ENCODE data around the gene PNPO.

Gene PNPO

GRCh38 chr17:47941246-47942095, at the start of gene PNPO:
TSS of gene PNPO (plus strand) at chr17:47941571. CDS start at chr17:47941676, 105 bp downstream.
- DNase-seq, result peak; percentile 87

- no peak for DNase-seq
Observed at GRCh38 chr17:47894498-47895346, 46.6 kb upstream of the PNPO start.

GRCh38 chr17:47895347-47895855, 46.0 kb upstream of the PNPO start:
- DNase-seq, result no peak

- DNase-seq, result peak; percentile 99
Observed at GRCh38 chr17:47895856-47896671, 45.3 kb upstream of the PNPO start, which contains the start of gene SP2. TSS of gene SP2 (plus strand) at chr17:47896236. CDS start at chr17:47896287, 51 bp downstream.

GRCh38 chr17:47896672-47897490, 44.5 kb upstream of the PNPO start:
- no peak for DNase-seq

GRCh38 chr17:47897561-47897960, 43.8 kb upstream of the PNPO start:
- no peak for DNase-seq

- no peak for DNase-seq
Observed at GRCh38 chr17:47898241-47898640, 43.1 kb upstream of the PNPO start.

GRCh38 chr17:47899643-47900042, 41.7 kb upstream of the PNPO start:
- DNase-seq, result no peak

- DNase-seq, result no peak
Observed at GRCh38 chr17:47901423-47901822, 39.9 kb upstream of the PNPO start.

- DNase-seq, result no peak
Observed at GRCh38 chr17:47902039-47902744, 39.2 kb upstream of the PNPO start.

GRCh38 chr17:47905221-47905733, 36.1 kb upstream of the PNPO start:
- no peak for DNase-seq

- no peak for DNase-seq
Observed at GRCh38 chr17:47906443-47906842, 34.9 kb upstream of the PNPO start.

GRCh38 chr17:47907932-47908562, 33.3 kb upstream of the PNPO start:
- no peak for DNase-seq

- no peak for DNase-seq
Observed at GRCh38 chr17:47913050-47913449, 28.3 kb upstream of the PNPO start.

GRCh38 chr17:47914306-47914948, 26.9 kb upstream of the PNPO start:
- DNase-seq, result no peak

GRCh38 chr17:47915776-47916398, 25.5 kb upstream of the PNPO start:
- DNase-seq, result no peak

- DNase-seq, result no peak
Observed at GRCh38 chr17:47916489-47917208, 24.7 kb upstream of the PNPO start.

GRCh38 chr17:47917581-47917980, 23.8 kb upstream of the PNPO start:
- DNase-seq, result no peak

- no peak for DNase-seq
Observed at GRCh38 chr17:47918006-47918405, 23.4 kb upstream of the PNPO start.

Data from activated CD4-positive, CD25-positive, alpha-beta regulatory T cell treated with anti-CD3 and anti-CD28 coated beads, Interleukin-2, amount 50 U/mL, for 72 hours (primary cell).